Muscle layer of colon (tissue), 2 donors: ENCODE measurements around the gene NDFIP1.
A peak's percentile ranks its signal among the peaks of the same experiment; 100 is the strongest.

ENCODE experiments used
- H3K27ac ChIP-seq: one replicate; pipeline ENCODE4 v1.7.0; 2013; ENCODE audit warnings: low read depth, mild to moderate bottlenecking, low read length, moderate library complexity
- H3K27me3 ChIP-seq, 2 donors: one replicate each; pipeline ENCODE4 v1.7.0; 2013; ENCODE audit warnings: low read length in 2 of 2, mild to moderate bottlenecking in 2 of 2; ENCODE audit not compliant: insufficient read depth in 2 of 2, control insufficient read depth in 1 of 2
- H3K36me3 ChIP-seq: one replicate; pipeline ENCODE4 v1.7.0; 2013; ENCODE audit warnings: mild to moderate bottlenecking, low read length; ENCODE audit not compliant: insufficient read depth
- H3K4me1 ChIP-seq: one replicate; pipeline ENCODE4 v1.7.0; 2013; ENCODE audit warnings: mild to moderate bottlenecking, low read length; ENCODE audit not compliant: insufficient read depth
- H3K4me3 ChIP-seq, 2 donors: one replicate each; pipeline ENCODE4 v1.7.0; 2013; ENCODE audit warnings: low read length in 2 of 2, low read depth in 1 of 2, mild to moderate bottlenecking in 1 of 2, moderate library complexity in 1 of 2
- H3K9ac ChIP-seq: one replicate; pipeline ENCODE4 v1.7.0; 2013; ENCODE audit warnings: low read length
- H3K9me3 ChIP-seq: one replicate; pipeline ENCODE4 v1.7.0; 2013; ENCODE audit warnings: mild to moderate bottlenecking, low read length
- donor health status: abdominal sarcoma.
- donor health status: Adenocarcinoma of cecum.

The NDFIP1 gene, protein sequence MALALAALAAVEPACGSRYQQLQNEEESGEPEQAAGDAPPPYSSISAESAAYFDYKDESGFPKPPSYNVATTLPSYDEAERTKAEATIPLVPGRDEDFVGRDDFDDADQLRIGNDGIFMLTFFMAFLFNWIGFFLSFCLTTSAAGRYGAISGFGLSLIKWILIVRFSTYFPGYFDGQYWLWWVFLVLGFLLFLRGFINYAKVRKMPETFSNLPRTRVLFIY

DNA sequence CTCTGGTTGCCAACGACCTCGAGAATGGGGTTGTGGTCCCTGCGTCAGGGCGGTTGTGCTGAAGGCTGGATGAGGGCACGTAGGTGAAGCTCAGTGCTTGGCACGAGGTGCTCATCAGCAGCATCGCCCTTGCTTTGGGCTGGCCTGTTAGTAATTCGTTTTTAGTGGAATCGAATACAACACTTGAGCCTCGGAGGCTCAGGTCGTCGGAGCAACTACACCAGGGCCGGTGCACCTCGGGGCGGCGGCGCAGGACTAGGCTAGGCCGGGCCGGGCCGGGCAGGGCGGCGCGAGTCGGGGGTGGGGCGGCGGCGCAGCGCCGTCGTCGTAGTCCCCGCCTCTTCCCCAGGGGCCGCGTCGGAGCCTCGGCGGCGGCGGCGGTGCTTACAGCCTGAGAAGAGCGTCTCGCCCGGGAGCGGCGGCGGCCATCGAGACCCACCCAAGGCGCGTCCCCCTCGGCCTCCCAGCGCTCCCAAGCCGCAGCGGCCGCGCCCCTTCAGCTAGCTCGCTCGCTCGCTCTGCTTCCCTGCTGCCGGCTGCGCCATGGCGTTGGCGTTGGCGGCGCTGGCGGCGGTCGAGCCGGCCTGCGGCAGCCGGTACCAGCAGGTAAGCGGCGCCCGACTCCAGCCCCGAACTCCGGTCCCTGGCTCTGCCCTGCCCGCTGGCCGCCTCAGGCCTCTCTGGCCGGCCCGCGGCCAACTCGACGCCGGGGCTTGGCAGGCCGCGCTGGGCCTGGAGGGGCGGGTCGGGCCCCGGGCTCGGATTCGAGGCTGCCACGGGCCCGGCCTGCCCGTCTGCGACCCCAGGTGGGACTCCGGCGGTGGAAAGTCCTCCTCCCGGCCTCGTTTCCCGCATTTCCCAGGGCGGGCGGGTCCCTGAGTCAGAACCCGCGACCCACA, at the start of gene NDFIP1:
NDFIP1 (plus strand) TSS at position 348 of the 899 bp plus-strand sequence; CDS start at position 544, 196 bp downstream.
- Histone ChIP-seq H3K9me3 (no peaks in the 10 kb centered on the region), H3K36me3 (no peaks in the 10 kb centered on the region), H3K9ac (peak within 1 kb of the TSS; percentile 93), H3K27ac (peak within 1 kb of the TSS; percentile 88), H3K4me1 (peaks cover 20% of the 10 kb centered on the region), H3K27me3 (no peaks in the 10 kb centered on the region), H3K4me3 (peak within 1 kb of the TSS; percentile 44 to 90)

DNA sequence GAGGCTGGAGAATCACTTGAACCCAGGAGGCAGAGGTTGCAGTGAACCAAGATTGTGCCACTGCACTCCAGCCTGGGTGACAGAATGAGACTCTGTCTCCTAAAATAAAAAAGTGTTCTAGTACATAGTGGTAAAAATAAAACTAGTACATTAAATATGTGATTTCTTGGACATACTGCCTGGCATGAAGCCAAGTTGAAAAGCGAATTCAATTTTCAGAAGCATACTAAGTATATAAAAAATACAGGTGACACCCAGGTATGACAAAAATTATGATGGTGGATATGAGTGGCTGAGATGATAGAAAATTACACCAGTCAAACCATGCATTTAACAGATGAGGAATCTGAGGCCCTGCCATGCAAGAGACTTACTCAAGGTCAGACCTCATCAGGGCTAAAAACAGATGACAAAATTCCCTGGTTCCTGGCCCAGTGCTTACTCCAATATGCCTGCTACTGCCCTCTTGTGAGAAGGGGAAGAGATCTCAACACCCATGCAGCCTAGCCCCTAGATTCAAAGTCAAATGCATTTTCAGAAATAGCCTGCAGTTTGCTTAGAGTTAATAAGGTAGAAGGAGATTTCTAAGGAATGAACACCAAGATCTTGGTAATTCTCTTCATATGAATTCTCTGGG, 49.2 kb upstream of the NDFIP1 start:
- Histone ChIP-seq H3K4me3 (no peak overlapping the region), H3K36me3 (no peaks in the 10 kb centered on the region), H3K27ac (no peak overlapping the region), H3K9me3 (no peaks in the 10 kb centered on the region), H3K4me1 (no peaks in the 10 kb centered on the region), H3K27me3 (no peaks in the 10 kb centered on the region), H3K9ac (no peak overlapping the region)

DNA sequence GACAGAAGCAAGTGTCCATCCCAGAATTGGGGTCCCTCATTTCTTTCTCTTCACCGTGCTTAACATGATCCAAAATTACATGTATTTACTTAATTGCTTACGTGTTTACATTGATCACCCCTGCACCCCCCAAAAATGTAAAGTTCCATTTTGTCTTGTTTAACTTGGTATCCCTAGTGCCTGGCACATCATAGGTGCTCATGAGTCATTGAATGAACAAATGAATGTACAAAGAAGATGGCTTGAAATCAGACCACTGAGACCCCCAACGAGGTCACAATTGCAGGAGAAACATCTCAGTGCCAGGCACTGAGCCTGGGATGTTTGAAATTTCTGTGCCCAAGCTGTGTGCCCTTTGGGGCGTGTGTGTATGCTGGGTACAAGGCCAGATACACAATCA, 45.2 kb upstream of the NDFIP1 start:
- Histone ChIP-seq H3K4me1 (no peaks in the 10 kb centered on the region), H3K9me3 (no peaks in the 10 kb centered on the region), H3K27ac (no peak overlapping the region), H3K36me3 (no peaks in the 10 kb centered on the region), H3K9ac (no peak overlapping the region), H3K4me3 (no peak overlapping the region), H3K27me3 (no peaks in the 10 kb centered on the region)

DNA sequence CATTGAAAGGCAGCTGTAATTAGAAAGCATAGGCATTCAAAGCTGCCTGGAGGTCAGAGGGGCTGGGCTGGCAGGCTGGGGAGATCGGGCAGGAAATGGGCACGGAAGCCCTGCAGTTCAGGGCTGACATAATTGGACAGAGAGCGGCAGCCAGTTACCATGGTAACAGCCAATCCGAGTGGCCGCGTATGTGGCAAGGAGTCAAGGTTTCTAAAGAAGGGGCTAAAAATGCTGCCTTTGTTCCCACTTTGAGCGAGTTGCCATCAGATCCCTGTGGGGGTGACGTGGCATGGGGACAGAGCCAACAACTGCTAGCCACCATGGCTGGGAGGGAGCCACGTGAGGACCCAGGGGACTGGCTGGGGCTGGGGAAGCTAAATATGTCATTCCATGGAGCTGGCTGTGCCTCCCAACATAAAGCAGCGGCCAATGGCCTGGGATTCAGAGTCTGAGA, 44.7 kb upstream of the NDFIP1 start:
- H3K4me1 ChIP-seq, result no peaks in the 10 kb centered on the region
- H3K4me3 ChIP-seq, result no peak overlapping the region
- no peaks in the 10 kb centered on the region for H3K9me3 ChIP-seq
- H3K27me3 ChIP-seq, result no peaks in the 10 kb centered on the region
- no peak overlapping the region for H3K27ac ChIP-seq
- H3K36me3 ChIP-seq, result no peaks in the 10 kb centered on the region
- no peak overlapping the region for H3K9ac ChIP-seq

DNA sequence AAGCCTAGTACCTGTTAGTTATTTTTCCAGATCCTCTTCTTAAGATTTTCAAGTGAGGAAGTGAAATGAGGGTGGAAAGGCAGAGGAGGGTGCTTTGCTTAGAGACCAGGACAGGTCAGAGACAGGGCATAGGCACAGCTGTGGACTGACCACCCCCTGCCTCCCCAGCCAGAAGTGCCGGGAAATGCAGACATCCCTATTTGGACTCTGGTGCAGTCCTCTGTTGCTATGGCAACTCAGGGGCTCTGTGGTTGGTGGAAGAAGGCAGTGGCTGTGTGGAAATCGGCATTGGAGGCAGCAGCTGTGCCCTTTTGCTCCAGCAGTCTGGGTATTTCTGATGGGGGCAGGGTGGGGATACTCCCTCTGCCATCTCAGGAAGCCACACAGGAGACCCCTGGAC, 43.3 kb upstream of the NDFIP1 start:
- Histone ChIP-seq H3K27me3 (no peaks in the 10 kb centered on the region), H3K9ac (no peak overlapping the region), H3K4me3 (no peak overlapping the region), H3K36me3 (no peaks in the 10 kb centered on the region), H3K9me3 (no peaks in the 10 kb centered on the region), H3K27ac (no peak overlapping the region), H3K4me1 (no peaks in the 10 kb centered on the region)

DNA sequence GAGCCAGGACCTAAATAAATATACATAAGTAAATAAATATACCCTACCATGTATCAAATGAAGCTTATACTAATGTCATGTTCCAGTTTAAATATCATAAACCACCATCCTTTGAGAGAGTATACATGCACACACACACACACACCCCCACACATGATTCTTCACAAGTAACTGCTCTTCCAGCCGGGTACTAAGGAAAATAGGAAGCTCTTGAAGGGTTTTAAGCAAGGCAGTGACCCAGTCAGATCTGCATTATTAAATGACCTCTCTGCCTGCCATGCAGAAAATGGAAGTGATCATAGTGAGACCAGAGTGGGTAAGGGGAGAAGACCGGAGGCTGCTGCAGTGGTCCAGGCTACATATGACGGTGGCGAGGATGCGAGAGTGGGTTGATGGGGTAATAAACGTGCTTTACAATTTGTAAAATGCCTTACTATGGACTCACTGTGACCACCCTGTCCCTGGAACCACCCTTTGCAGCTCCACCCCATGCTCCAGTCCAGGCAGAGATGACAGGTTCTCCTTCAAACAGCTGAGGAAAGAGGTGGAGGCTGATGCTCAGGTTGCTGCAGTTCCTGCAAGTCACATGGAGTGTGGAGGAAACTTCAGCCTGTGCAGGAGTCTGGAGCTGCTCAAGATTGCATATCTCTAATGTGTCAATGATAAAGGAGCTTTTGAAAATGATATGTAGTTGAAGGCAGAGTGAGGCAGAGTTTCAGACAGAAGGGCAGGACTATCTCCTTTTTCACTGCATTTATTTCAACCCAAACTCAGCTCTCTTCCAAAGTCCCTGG, 38.8 kb upstream of the NDFIP1 start:
- Histone ChIP-seq H3K27me3 (no peaks in the 10 kb centered on the region), H3K4me3 (no peak overlapping the region), H3K27ac (no peak overlapping the region), H3K36me3 (no peaks in the 10 kb centered on the region), H3K4me1 (no peaks in the 10 kb centered on the region), H3K9me3 (no peaks in the 10 kb centered on the region), H3K9ac (no peak overlapping the region)

DNA sequence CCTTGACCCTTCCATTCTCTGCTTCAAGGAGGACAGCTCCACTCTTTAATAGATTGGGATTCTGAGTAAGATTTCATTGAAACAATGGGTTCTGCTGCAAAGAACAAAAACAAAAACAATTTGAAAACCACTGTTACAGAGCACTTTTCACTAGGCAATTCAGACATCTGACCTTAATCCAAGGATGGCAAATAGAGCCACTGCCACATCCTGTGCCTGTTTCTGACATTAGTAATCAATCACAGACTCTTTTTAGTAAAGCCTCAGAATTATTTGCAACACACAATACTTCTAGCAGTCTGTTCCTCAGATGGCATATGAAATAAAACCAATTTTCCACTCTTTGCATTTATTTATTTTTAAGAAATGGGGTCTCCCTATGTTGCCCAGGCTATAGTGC, 37.8 kb upstream of the NDFIP1 start:
- Histone ChIP-seq H3K36me3 (no peaks in the 10 kb centered on the region), H3K27me3 (no peaks in the 10 kb centered on the region), H3K4me1 (no peaks in the 10 kb centered on the region), H3K9me3 (no peaks in the 10 kb centered on the region), H3K4me3 (no peak overlapping the region), H3K27ac (no peak overlapping the region), H3K9ac (no peak overlapping the region)

DNA sequence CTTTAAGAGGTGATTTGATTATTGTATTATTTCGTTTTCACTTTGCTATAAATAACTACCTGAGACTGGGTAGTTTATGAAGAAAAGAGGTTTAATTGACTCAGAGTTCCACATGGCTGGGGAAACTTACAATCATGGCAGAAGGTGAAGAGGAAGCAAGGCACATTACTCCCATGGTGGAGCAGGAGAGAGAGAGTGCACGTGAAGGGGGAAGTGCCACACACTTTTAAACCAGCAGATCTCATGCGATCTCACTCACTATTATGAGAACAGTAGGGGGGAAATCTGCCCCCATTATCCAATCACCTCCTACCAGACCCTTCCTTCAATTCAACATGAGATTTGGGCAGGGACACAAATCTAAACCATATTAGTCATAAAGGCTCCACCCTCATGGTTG, 36.1 kb upstream of the NDFIP1 start:
- H3K36me3 ChIP-seq, result no peaks in the 10 kb centered on the region
- no peak overlapping the region for H3K27ac ChIP-seq
- H3K4me3 ChIP-seq, result no peak overlapping the region
- no peaks in the 10 kb centered on the region for H3K4me1 ChIP-seq
- H3K27me3 ChIP-seq, result no peaks in the 10 kb centered on the region
- H3K9me3 ChIP-seq, result no peaks in the 10 kb centered on the region
- no peak overlapping the region for H3K9ac ChIP-seq

DNA sequence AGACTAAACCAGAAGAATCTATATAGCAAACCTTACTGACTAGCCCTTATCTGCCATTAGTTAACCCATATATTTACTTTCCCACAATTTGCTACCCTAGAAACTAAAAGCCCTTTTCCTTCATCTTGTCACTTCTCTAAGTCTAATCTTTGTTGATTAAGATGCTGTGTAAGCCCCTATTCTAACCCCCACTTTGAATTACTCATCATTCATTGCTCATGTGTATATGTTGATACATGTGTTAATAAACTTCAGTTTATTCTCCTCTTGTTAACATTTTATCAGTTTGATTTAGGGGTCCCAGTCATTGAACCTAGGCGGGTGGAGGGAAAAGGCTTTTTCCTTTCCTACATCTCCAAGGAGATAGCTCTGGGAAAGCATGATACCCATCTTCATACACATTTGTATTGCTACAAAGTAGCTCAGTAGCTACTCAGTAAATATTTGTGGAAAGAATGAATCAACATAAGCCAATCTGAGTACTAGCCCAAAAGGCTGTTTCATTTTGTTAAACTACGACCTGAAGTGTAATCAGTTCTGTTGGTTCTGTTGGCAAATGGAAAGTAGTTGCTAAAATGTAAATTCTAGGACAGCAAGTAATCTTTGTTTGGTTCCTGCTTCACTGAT, 35.1 kb upstream of the NDFIP1 start:
- Histone ChIP-seq H3K9me3 (no peaks in the 10 kb centered on the region), H3K36me3 (no peaks in the 10 kb centered on the region), H3K4me1 (no peaks in the 10 kb centered on the region), H3K4me3 (no peak overlapping the region), H3K27me3 (no peaks in the 10 kb centered on the region), H3K27ac (no peak overlapping the region), H3K9ac (no peak overlapping the region)

DNA sequence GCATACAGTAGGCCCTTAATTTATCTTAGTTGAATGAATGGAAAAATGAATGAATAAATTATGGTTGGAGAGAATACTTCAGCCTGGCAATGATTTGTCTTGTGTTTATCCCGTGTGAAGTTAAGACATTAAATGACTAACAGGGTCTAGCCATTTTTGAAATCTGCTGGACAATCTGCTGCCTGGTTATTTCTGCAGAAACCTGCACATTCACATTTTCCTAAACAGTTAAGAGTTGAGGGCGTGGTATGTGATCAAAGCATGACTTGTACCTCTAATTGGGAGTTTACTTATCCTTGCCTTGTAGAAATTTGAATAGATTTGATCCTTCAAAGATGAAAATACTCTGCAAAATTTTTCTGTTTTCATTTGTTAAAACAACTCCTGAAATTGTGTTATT, 34.6 kb upstream of the NDFIP1 start:
- no peaks in the 10 kb centered on the region for H3K4me1 ChIP-seq
- no peaks in the 10 kb centered on the region for H3K27me3 ChIP-seq
- H3K9ac ChIP-seq, result no peak overlapping the region
- no peaks in the 10 kb centered on the region for H3K36me3 ChIP-seq
- no peaks in the 10 kb centered on the region for H3K9me3 ChIP-seq
- H3K4me3 ChIP-seq, result no peak overlapping the region
- no peak overlapping the region for H3K27ac ChIP-seq
